B cell (primary cell): ENCODE data around the gene APP. TPM values are rescaled to one million over a fixed set of nuclear protein-coding genes. Genes with fewer than 3 reads are reported as not detected.

Experiments used
- ATAC-seq: fragments of 200-7000 bp; cut with Tn5 transposase; one replicate; pipeline ENCODE4 v1.10.0; 2021; ENCODE audit warnings: low read depth, mild to moderate bottlenecking, moderate number of reproducible peaks, moderate library complexity
- CTCF ChIA-PET: fragments of 350-600 bp; sonication (Branson Sonifier 250); formaldehyde crosslinking; loops from one replicate; lab custom pipeline; 2021; ENCODE audit warnings: antibody characterized with exemption, inconsistent platforms; lab: Charles Lee
- POLR2A ChIA-PET: fragments of 350-600 bp; sonication (Branson Sonifier 250); formaldehyde crosslinking; loops from one replicate; lab custom pipeline; 2021; ENCODE audit warnings: antibody characterized with exemption; lab: Charles Lee
- DNase-seq: peaks from one replicate; pipeline ENCODE4 v3.0.0; 2013
- H2AFZ ChIP-seq: 2 replicates; pipeline ENCODE4 v1.6.1; 2012; ENCODE audit warnings: mild to moderate bottlenecking, low read depth, low read length; ENCODE audit not compliant: insufficient read depth, poor library complexity, severe bottlenecking
- H3K27ac ChIP-seq, 2 donors: 1 replicate in 1 of 2; 2 replicates in 1 of 2; pipeline ENCODE4 v1.5.1; 2012 to 2013; ENCODE audit warnings: low read length in 2 of 2, mild to moderate bottlenecking in 2 of 2, moderate library complexity in 1 of 2
- H3K27me3 ChIP-seq, 4 experiments: fragments of 200-600 bp in 1 of 4; sonication (generic) in 1 of 4; replicated peaks in 1 of 4; 1 replicate in 2 of 4; 2 replicates in 2 of 4; pipeline versions ENCODE4 v1.6.1 to v1.7.0; 2013 to 2016; ENCODE audit warnings: low read length in 3 of 4, mild to moderate bottlenecking in 2 of 4, mixed read lengths in 1 of 4, moderate library complexity in 1 of 4; ENCODE audit not compliant: insufficient read depth in 4 of 4, control insufficient read depth in 3 of 4; ENCODE audit errors: control extremely low read depth in 1 of 4
- H3K36me3 ChIP-seq, 2 experiments: replicated peaks in 1 of 2; 1 replicate in 1 of 2; 2 replicates in 1 of 2; pipeline versions ENCODE4 v1.6.1 to v1.7.1; 2013; ENCODE audit warnings: low read length in 1 of 2; ENCODE audit not compliant: insufficient read depth in 2 of 2, control insufficient read depth in 1 of 2; ENCODE audit errors: control extremely low read depth in 1 of 2, extremely low read depth in 1 of 2
- H3K4me1 ChIP-seq, 2 donors: fragments of 200-600 bp in 1 of 2; sonication (generic) in 1 of 2; 1 replicate in 1 of 2; 2 replicates in 1 of 2; pipeline versions ENCODE4 v1.5.1 to v1.6.1; 2013 to 2017; ENCODE audit warnings: low read length in 2 of 2; ENCODE audit not compliant: control insufficient read depth in 2 of 2, insufficient read depth in 2 of 2
- H3K4me2 ChIP-seq: replicated peaks from 2 replicates; pipeline ENCODE3; 2012; ENCODE audit warnings: mild to moderate bottlenecking, low read depth, low read length; ENCODE audit not compliant: poor library complexity, severe bottlenecking
- H3K4me3 ChIP-seq, 5 experiments: fragments of 200-600 bp in 1 of 5; sonication (generic) in 1 of 5; 1 replicate in 3 of 5; 2 replicates in 2 of 5; pipeline versions ENCODE4 v1.5.1 to v1.7.0; 2011 to 2016; ENCODE audit warnings: low read length in 4 of 5, mild to moderate bottlenecking in 4 of 5, low read depth in 2 of 5, control low read depth in 1 of 5, moderate library complexity in 1 of 5; ENCODE audit not compliant: insufficient read depth in 1 of 5; ENCODE audit errors: control extremely low read depth in 1 of 5, extremely low read depth in 1 of 5
- H3K79me2 ChIP-seq: fragments of 200-600 bp; sonication (generic); one replicate; pipeline ENCODE4 v1.6.0; 2016; ENCODE audit warnings: low read length; ENCODE audit not compliant: control insufficient read depth, insufficient read depth
- H3K9ac ChIP-seq: fragments of 200-600 bp; sonication (generic); 2 replicates; pipeline ENCODE4 v1.6.1; 2017; ENCODE audit warnings: mild to moderate bottlenecking, low read length, moderate library complexity
- H3K9me3 ChIP-seq, 3 donors: one replicate each; pipeline versions ENCODE4 v1.6.1 to v1.7.1; 2013; ENCODE audit warnings: low read length in 2 of 3; ENCODE audit not compliant: control insufficient read depth in 2 of 3, insufficient read depth in 1 of 3; ENCODE audit errors: control extremely low read depth in 1 of 3
- H4K20me1 ChIP-seq: 2 replicates; pipeline ENCODE4 v1.6.0; 2012; ENCODE audit warnings: mild to moderate bottlenecking, low read length; ENCODE audit not compliant: insufficient read depth, control insufficient read depth, poor library complexity, severe bottlenecking
- H3K27ac Mint-ChIP-seq: one replicate; pipeline ENCODE4 v1.8.0; 2021; ENCODE audit warnings: mixed read lengths
- H3K27me3 Mint-ChIP-seq: one replicate; pipeline ENCODE4 v1.8.0; 2021; ENCODE audit warnings: mixed read lengths
- H3K4me1 Mint-ChIP-seq: one replicate; pipeline ENCODE4 v1.8.0; 2021; ENCODE audit warnings: mixed read lengths
- H3K4me3 Mint-ChIP-seq: one replicate; pipeline ENCODE4 v1.8.0; 2021; ENCODE audit warnings: mixed read lengths
- H3K9me3 Mint-ChIP-seq: one replicate; pipeline ENCODE4 v1.8.0; 2022; ENCODE audit warnings: mixed read lengths; ENCODE audit not compliant: insufficient read depth
- CTCF ChIP-seq: fragments of 200-600 bp; IDR thresholded peaks from one replicate; pipeline ENCODE4 v1.8.0; 2022; ENCODE audit warnings: antibody characterized with exemption, mild to moderate bottlenecking
- EZH2 ChIP-seq: IDR thresholded peaks from 2 replicates; pipeline ENCODE4 v1.6.1; 2012; ENCODE audit warnings: borderline replicate concordance, low read depth, mild to moderate bottlenecking, moderate library complexity, low read length; ENCODE audit not compliant: insufficient read depth, poor library complexity, severe bottlenecking
- WGBS: methylation state at CpG from one replicate; pipeline ENCODE4 v1.1.5; 2013; ENCODE audit warnings: missing lambda C conversion rate; ENCODE audit not compliant: insufficient coverage; 5-methylcytosine and 5-hydroxymethylcytosine counted together
- intact Hi-C: fragments of 100-400 bp; cut with micrococcal nuclease; formaldehyde crosslinking; loops from one replicate; pipeline ENCODE4 v1.10.0; 2022
- polyA plus RNA-seq: library from polyadenylated mRNA; depleted of rRNA; stranded (reverse); fragments of >200 nt; gene quantifications from 2 replicates; pipeline ENCODE4 v1.2.3, GENCODE V29; 2012
- total RNA-seq, 2 donors: library from RNA; stranded (reverse); fragments of 120-200 nt in 1 of 2; gene quantifications; 1 replicate in 1 of 2; 2 replicates in 1 of 2; pipeline versions ENCODE4 v1.2.3 to v1.2.4, GENCODE V29; 2013 to 2022

APP gene
- total and polyA plus RNA-seq, 2 donors (not counting 1 experiment from before 2014, with no cell fraction given), result 28.3 to 34.7 TPM

DNA sequence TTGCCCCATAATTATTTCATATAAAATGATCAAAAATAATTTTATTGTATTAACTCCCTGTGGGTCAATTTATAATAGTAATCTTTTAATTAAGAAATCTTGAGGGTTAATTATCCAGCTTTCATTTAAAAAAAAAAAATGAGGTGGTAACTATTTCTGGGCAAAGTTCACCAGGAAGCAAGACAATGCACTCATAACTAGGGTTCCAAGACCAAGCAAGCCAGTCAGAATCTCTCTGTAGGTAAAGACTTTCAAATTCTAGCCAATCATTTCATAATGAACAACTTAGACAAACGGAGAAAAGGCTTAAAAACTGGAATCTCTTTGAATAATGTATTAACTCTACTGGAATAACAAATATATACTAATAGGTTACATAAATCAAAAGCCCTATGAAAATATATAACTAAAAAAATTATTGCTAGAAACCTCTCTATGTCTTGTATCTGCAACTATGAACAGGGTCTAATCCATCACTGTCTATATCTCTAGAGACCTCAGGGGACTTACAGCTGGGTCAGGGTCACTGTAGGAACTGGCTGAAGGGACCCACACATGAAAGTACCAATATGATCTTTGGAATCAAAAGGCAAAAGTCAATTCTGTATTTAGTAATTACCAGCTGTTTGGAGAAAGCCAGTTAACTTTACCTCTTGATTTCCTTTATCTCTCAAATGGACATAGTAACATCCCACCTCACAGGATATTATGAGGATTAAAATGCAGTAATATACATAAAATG, 43.3 kb downstream of the APP start:
- no peaks in the 10 kb centered on the region for H4K20me1 ChIP-seq
- POLR2A ChIA-PET, result no interaction called here
- H3K4me2 ChIP-seq, result no peak overlapping the region
- no peaks in the 10 kb centered on the region for H3K4me1 ChIP-seq
- H3K27me3 Mint-ChIP-seq, result no peaks in the 10 kb centered on the region
- no peaks in the 10 kb centered on the region for H3K9me3 ChIP-seq
- no peak overlapping the region for H3K27ac Mint-ChIP-seq
- H3K4me3 ChIP-seq, result no peak overlapping the region
- CTCF ChIA-PET, result no interaction called here
- no peak for DNase-seq
- WGBS, result no CpG with 5 or more reads among the region's 1 CpG
- no peak overlapping the region for H3K27ac ChIP-seq
- H3K36me3 ChIP-seq, result no peaks in the 10 kb centered on the region
- H3K4me1 Mint-ChIP-seq, result peaks cover 1% of the 10 kb centered on the region
- H3K4me3 Mint-ChIP-seq, result no peak overlapping the region
- TF ChIP-seq EZH2 (no peak), CTCF (no peak)
- H3K9me3 Mint-ChIP-seq, result no peaks in the 10 kb centered on the region
- intact Hi-C loops, result no loop called here
- no peak overlapping the region for H3K9ac ChIP-seq
- ATAC-seq, result no peak
- no peak overlapping the region for H2AFZ ChIP-seq
- H3K79me2 ChIP-seq, result peaks cover 5% of the 10 kb centered on the region
- H3K27me3 ChIP-seq, result no peaks in the 10 kb centered on the region

DNA sequence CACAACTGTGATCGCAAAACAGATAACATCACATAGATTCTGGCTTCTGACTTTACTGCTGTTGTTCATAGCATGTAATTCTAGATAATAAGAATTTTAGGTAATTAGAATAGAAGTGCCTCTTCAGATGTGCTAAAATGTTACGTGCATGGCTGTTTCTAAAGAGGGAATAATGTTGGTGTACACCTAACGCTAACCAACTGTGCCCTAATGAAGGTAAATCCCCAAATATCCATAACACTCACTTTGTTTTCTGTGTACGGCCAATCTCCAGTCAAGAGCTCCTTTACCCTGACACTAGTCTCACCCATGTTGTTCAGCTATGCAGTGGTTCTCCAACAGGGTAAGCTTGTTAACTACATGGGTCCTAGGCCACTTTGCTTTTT, 44.4 kb downstream of the APP start:
- no CpG with 5 or more reads among the region's 4 CpGs for WGBS
- Mint-ChIP-seq H3K27ac (no peak overlapping the region), H3K4me1 (no peaks in the 10 kb centered on the region), H3K4me3 (no peak overlapping the region), H3K9me3 (no peaks in the 10 kb centered on the region), H3K27me3 (no peaks in the 10 kb centered on the region)
- no peak for DNase-seq
- ChIA-PET POLR2A (no interaction called here), CTCF (no interaction called here)
- Histone ChIP-seq H3K9me3 (no peaks in the 10 kb centered on the region), H3K4me3 (no peak overlapping the region), H3K36me3 (no peaks in the 10 kb centered on the region), H3K27me3 (no peaks in the 10 kb centered on the region), H3K4me1 (no peaks in the 10 kb centered on the region), H3K27ac (no peak overlapping the region), H3K4me2 (no peak overlapping the region), H3K79me2 (peaks cover 5% of the 10 kb centered on the region), H2AFZ (no peak overlapping the region), H4K20me1 (no peaks in the 10 kb centered on the region), H3K9ac (no peak overlapping the region)
- no peak for ATAC-seq
- TF ChIP-seq EZH2 (no peak), CTCF (no peak)
- intact Hi-C loops, result no loop called here
